ENCODE measurements around the gene P3H1. TPM values are rescaled to one million over a fixed set of nuclear protein-coding genes. Genes with fewer than 3 reads are reported as not detected.
"Not testable (repeated sequence)": the region's sequence is repeated elsewhere in the genome, so short reads cannot be mapped to it uniquely, and the experiment has no call there.

The P3H1 gene, protein sequence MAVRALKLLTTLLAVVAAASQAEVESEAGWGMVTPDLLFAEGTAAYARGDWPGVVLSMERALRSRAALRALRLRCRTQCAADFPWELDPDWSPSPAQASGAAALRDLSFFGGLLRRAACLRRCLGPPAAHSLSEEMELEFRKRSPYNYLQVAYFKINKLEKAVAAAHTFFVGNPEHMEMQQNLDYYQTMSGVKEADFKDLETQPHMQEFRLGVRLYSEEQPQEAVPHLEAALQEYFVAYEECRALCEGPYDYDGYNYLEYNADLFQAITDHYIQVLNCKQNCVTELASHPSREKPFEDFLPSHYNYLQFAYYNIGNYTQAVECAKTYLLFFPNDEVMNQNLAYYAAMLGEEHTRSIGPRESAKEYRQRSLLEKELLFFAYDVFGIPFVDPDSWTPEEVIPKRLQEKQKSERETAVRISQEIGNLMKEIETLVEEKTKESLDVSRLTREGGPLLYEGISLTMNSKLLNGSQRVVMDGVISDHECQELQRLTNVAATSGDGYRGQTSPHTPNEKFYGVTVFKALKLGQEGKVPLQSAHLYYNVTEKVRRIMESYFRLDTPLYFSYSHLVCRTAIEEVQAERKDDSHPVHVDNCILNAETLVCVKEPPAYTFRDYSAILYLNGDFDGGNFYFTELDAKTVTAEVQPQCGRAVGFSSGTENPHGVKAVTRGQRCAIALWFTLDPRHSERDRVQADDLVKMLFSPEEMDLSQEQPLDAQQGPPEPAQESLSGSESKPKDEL
- 94.6 and 102 TPM in 2 replicates for total RNA-seq
- 192 and 201 TPM in 2 replicates for polyA plus RNA-seq

GRCh38 chr1:42766741-42767509, at the start of gene P3H1, which contains the start of gene C1orf50:
Gene P3H1, minus strand, starts transcription at chr1:42767028. Its CDS starts 57 bp downstream, at chr1:42766971.
Gene C1orf50, plus strand, starts transcription at chr1:42767249. Its CDS starts 63 bp downstream, at chr1:42767312.
- peaks cover 10% of the 10 kb centered on the region for H3K4me1 ChIP-seq (ENCODE audit: insufficient read depth)
- peak; percentile 100 for DNase-seq (ENCODE audit: low spot score)
- no peaks in the 10 kb centered on the region for H3K9me2 ChIP-seq (replicated peaks; ENCODE audit: insufficient read depth)
- peak within 1 kb of the TSS; percentile 16 for H2AFZ ChIP-seq
- WGBS (ENCODE audit: low lambda C conversion rate, missing lambda C conversion rate) = 1% methylated on average over 73 of the region's 82 CpGs
- no peaks in the 10 kb centered on the region for H3K27me3 ChIP-seq
- peak within 1 kb of the TSS; percentile 65 for H3K4me3 ChIP-seq
- no peaks in the 10 kb centered on the region for H3K9me3 ChIP-seq (ENCODE audit: low read depth)
- no peaks in the 10 kb centered on the region for H3K36me3 ChIP-seq (replicated peaks; ENCODE audit: insufficient read depth, low read depth)
- no peak for TF ChIP-seq EZH2phosphoT487 (IDR thresholded peaks at IDR 0.05; ENCODE audit: low read depth, severe bottlenecking, unreplicated experiment)
- TF ChIP-seq EZH2 (IDR thresholded peaks at IDR 0.05; ENCODE audit: borderline replicate concordance) = no peak
- TF ChIP-seq CTCF (IDR thresholded peaks at IDR 0.05; ENCODE audit: poor library complexity) = no peak
- H3K27ac ChIP-seq = peak within 1 kb of the TSS; percentile 84
- H4K20me1 ChIP-seq (ENCODE audit: insufficient read depth, poor library complexity, severe bottlenecking) = peaks cover 8% of the 10 kb centered on the region
- peak within 1 kb of the TSS; percentile 85 for H3K4me2 ChIP-seq
- peaks cover 84% of the 10 kb centered on the region for H3K79me2 ChIP-seq

- H3K27me3 ChIP-seq = no peaks in the 10 kb centered on the region
- peak overlapping the region; percentile 100 for H3K27ac ChIP-seq
- 43% methylated on average over 7 of the region's 7 CpGs for WGBS (ENCODE audit: low lambda C conversion rate, missing lambda C conversion rate)
- H3K4me1 ChIP-seq (ENCODE audit: insufficient read depth) = peaks cover 8% of the 10 kb centered on the region
- peaks cover 30% of the 10 kb centered on the region for H3K79me2 ChIP-seq
- no peak for TF ChIP-seq EZH2 (IDR thresholded peaks at IDR 0.05; ENCODE audit: borderline replicate concordance)
- no peak for TF ChIP-seq EZH2phosphoT487 (IDR thresholded peaks at IDR 0.05; ENCODE audit: low read depth, severe bottlenecking, unreplicated experiment)
- no peak for TF ChIP-seq CTCF (IDR thresholded peaks at IDR 0.05; ENCODE audit: poor library complexity)
- no peaks in the 10 kb centered on the region for H3K36me3 ChIP-seq (replicated peaks; ENCODE audit: insufficient read depth, low read depth)
- peak overlapping the region; percentile 91 for H3K4me2 ChIP-seq
- no peaks in the 10 kb centered on the region for H3K9me3 ChIP-seq (ENCODE audit: low read depth)
- no peaks in the 10 kb centered on the region for H4K20me1 ChIP-seq (ENCODE audit: insufficient read depth, poor library complexity, severe bottlenecking)
- H3K4me3 ChIP-seq = peak overlapping the region; percentile 71
- peak overlapping the region; percentile 65 for H2AFZ ChIP-seq
- H3K9me2 ChIP-seq (replicated peaks; ENCODE audit: insufficient read depth) = no peaks in the 10 kb centered on the region
- DNase-seq (ENCODE audit: low spot score) = peak; percentile 20
These were observed 49.2 kb upstream of the P3H1 start for GRCh38 chr1:42815941-42816584.

GRCh38 chr1:42814815-42815214, 48.0 kb upstream of the P3H1 start:
- H3K79me2 ChIP-seq = peaks cover 24% of the 10 kb centered on the region
- not testable (repeated sequence) for H3K9me3 ChIP-seq (ENCODE audit: low read depth); H3K27me3 ChIP-seq; H3K27ac ChIP-seq; H3K36me3 ChIP-seq (replicated peaks; ENCODE audit: insufficient read depth, low read depth); H4K20me1 ChIP-seq (ENCODE audit: insufficient read depth, poor library complexity, severe bottlenecking); H3K9me2 ChIP-seq (replicated peaks; ENCODE audit: insufficient read depth); DNase-seq (ENCODE audit: low spot score); H3K4me1 ChIP-seq (ENCODE audit: insufficient read depth); H3K4me2 ChIP-seq; H2AFZ ChIP-seq; H3K4me3 ChIP-seq
- WGBS (ENCODE audit: low lambda C conversion rate, missing lambda C conversion rate) = 93% methylated on average over 3 of the region's 3 CpGs

Data from hepatocyte (in vitro differentiated cells).